ENCODE results near the gene SUPT6H. TPM values are rescaled to one million over a fixed set of nuclear protein-coding genes. Genes with fewer than 3 reads are reported as not detected.
A peak's percentile ranks its signal among the peaks of the same experiment; 100 is the strongest.

SUPT6H gene
- total and polyA plus RNA-seq, 9 of the 15 experiments (the other 6 are each of a cell fraction or from before 2014, with no cell fraction given): 1.7 to 77.7 (median 49.2) TPM

GRCh38 chr17:28710861-28711722, 49.1 kb downstream of the SUPT6H start (continued):
- TF ChIP-seq, protein P1, sequence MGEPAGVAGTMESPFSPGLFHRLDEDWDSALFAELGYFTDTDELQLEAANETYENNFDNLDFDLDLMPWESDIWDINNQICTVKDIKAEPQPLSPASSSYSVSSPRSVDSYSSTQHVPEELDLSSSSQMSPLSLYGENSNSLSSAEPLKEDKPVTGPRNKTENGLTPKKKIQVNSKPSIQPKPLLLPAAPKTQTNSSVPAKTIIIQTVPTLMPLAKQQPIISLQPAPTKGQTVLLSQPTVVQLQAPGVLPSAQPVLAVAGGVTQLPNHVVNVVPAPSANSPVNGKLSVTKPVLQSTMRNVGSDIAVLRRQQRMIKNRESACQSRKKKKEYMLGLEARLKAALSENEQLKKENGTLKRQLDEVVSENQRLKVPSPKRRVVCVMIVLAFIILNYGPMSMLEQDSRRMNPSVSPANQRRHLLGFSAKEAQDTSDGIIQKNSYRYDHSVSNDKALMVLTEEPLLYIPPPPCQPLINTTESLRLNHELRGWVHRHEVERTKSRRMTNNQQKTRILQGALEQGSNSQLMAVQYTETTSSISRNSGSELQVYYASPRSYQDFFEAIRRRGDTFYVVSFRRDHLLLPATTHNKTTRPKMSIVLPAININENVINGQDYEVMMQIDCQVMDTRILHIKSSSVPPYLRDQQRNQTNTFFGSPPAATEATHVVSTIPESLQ (CRISPR knock-in tag; IDR thresholded peaks at IDR 0.05): peak; percentile 86; the same call in 1 of the 2 replicates
- TF ChIP-seq, protein P2, sequence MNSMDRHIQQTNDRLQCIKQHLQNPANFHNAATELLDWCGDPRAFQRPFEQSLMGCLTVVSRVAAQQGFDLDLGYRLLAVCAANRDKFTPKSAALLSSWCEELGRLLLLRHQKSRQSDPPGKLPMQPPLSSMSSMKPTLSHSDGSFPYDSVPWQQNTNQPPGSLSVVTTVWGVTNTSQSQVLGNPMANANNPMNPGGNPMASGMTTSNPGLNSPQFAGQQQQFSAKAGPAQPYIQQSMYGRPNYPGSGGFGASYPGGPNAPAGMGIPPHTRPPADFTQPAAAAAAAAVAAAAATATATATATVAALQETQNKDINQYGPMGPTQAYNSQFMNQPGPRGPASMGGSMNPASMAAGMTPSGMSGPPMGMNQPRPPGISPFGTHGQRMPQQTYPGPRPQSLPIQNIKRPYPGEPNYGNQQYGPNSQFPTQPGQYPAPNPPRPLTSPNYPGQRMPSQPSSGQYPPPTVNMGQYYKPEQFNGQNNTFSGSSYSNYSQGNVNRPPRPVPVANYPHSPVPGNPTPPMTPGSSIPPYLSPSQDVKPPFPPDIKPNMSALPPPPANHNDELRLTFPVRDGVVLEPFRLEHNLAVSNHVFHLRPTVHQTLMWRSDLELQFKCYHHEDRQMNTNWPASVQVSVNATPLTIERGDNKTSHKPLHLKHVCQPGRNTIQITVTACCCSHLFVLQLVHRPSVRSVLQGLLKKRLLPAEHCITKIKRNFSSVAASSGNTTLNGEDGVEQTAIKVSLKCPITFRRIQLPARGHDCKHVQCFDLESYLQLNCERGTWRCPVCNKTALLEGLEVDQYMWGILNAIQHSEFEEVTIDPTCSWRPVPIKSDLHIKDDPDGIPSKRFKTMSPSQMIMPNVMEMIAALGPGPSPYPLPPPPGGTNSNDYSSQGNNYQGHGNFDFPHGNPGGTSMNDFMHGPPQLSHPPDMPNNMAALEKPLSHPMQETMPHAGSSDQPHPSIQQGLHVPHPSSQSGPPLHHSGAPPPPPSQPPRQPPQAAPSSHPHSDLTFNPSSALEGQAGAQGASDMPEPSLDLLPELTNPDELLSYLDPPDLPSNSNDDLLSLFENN (IDR thresholded peaks at IDR 0.05; ENCODE audit: low read depth in 2 of 2, low read length in 2 of 2): no peak
- TF ChIP-seq ZZZ3 (IDR thresholded peaks at IDR 0.05): no peak
- peak; percentile 63; the same call in 1 of the 2 replicates for TF ChIP-seq PML (IDR thresholded peaks at IDR 0.05; ENCODE audit: low read length)
- no peak for TF ChIP-seq RFX1 (IDR thresholded peaks at IDR 0.05)
- no peak for TF ChIP-seq MITF (IDR thresholded peaks at IDR 0.05)
- TF ChIP-seq, protein P3, sequence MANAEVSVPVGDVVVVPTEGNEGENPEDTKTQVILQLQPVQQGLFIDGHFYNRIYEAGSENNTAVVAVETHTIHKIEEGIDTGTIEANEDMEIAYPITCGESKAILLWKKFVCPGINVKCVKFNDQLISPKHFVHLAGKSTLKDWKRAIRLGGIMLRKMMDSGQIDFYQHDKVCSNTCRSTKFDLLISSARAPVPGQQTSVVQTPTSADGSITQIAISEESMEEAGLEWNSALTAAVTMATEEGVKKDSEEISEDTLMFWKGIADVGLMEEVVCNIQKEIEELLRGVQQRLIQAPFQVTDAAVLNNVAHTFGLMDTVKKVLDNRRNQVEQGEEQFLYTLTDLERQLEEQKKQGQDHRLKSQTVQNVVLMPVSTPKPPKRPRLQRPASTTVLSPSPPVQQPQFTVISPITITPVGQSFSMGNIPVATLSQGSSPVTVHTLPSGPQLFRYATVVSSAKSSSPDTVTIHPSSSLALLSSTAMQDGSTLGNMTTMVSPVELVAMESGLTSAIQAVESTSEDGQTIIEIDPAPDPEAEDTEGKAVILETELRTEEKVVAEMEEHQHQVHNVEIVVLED (CRISPR knock-in tag; IDR thresholded peaks at IDR 0.05): peak; percentile 28; the same call in 1 of the 2 replicates
- no peak; the same call in 1 of the 2 replicates for TF ChIP-seq SMAD3 (CRISPR knock-in tag; conservative IDR thresholded peaks at IDR 0.05)
- TF ChIP-seq GABPB2 (CRISPR knock-in tag; conservative IDR thresholded peaks at IDR 0.05): no peak
- TF ChIP-seq ZKSCAN1 (IDR thresholded peaks at IDR 0.05; ENCODE audit: low read depth, low read length): no peak
- no peak for TF ChIP-seq CLOCK (CRISPR knock-in tag; IDR thresholded peaks at IDR 0.05; ENCODE audit: borderline replicate concordance)
- TF ChIP-seq ZC3H4 (CRISPR knock-in tag; IDR thresholded peaks at IDR 0.05; ENCODE audit: borderline replicate concordance): peak; percentile 72
- peak in 1 of 2 experiments; percentile 79; a peak in 2 of 4 replicates for TF ChIP-seq HDAC1 (IDR thresholded peaks at IDR 0.05)

All from K562 (cell line).